Breast epithelium (tissue), 3 donors: ENCODE data around the gene RETREG2. TPM values are rescaled to one million over a fixed set of nuclear protein-coding genes. Genes with fewer than 3 reads are reported as not detected.

Experiments
- total RNA-seq, 3 donors: library from RNA; depleted of rRNA; stranded (reverse); fragments of >200 nt; gene quantifications; one replicate each; pipeline ENCODE4 v1.1.0, GENCODE V29; 2016

RETREG2 gene
- total RNA-seq, 3 donors from 2014 or later = 58.7 to 79.7 (median 66.3) TPM

Other genes with a start within 250 kb of the RETREG2 start
- gene CDK5R2, start 218.6 kb upstream of the RETREG2 start, total RNA-seq = not detected
- not detected for gene FEV, start 193.1 kb upstream of the RETREG2 start, total RNA-seq
- not detected for gene CRYBA2, start 184.9 kb upstream of the RETREG2 start, total RNA-seq
- gene CFAP65, start 136.8 kb upstream of the RETREG2 start, total RNA-seq = under 1 TPM in 1 of 3 donors, not detected in 2; 0.33 TPM
- under 1 TPM in 2 of 3 donors, not detected in 1; 0.16 to 0.66 TPM for gene IHH, start 117.4 kb upstream of the RETREG2 start, total RNA-seq
- 10 to 100 TPM; 13.4 to 19.8 (median 17.6) TPM for gene NHEJ1, start 17.5 kb upstream of the RETREG2 start, total RNA-seq
- 1 to 10 TPM in 2 of 3 donors, under 1 TPM in 1; 0.48 to 3.4 (median 2.0) TPM for gene SLC23A3, start 8.2 kb upstream of the RETREG2 start, total RNA-seq
- 10 to 100 TPM; 37.0 to 60.3 (median 37.2) TPM for gene CNPPD1, start 1.4 kb upstream of the RETREG2 start, total RNA-seq
- gene ZFAND2B, start 28.5 kb downstream of the RETREG2 start, total RNA-seq = 10 to 100 TPM; 43.6 to 52.0 (median 45.0) TPM
- 10 to 100 TPM; 14.5 to 26.9 (median 18.9) TPM for gene ABCB6, start 40.7 kb downstream of the RETREG2 start, total RNA-seq
- 10 to 100 TPM; 35.6 to 44.5 (median 37.0) TPM for gene ATG9A, start 51.4 kb downstream of the RETREG2 start, total RNA-seq
- 100 to 1,000 TPM in 1 of 3 donors, 10 to 100 TPM in 2; 29.3 to 101 (median 67.8) TPM for gene ANKZF1, start 51.5 kb downstream of the RETREG2 start, total RNA-seq
- 10 to 100 TPM; 10.2 to 15.7 (median 11.8) TPM for gene GLB1L, start 67.2 kb downstream of the RETREG2 start, total RNA-seq
- 10 to 100 TPM; 13.1 to 18.1 (median 16.4) TPM for gene STK16, start 67.2 kb downstream of the RETREG2 start, total RNA-seq
- under 1 TPM in 1 of 3 donors, not detected in 2; 0.16 TPM for gene TUBA4B, start 75.0 kb downstream of the RETREG2 start, total RNA-seq
- gene TUBA4A, start 75.6 kb downstream of the RETREG2 start, total RNA-seq = 10 to 100 TPM in 2 of 3 donors, 1 to 10 TPM in 1; 5.4 to 73.3 (median 48.8) TPM
- gene DNAJB2, start 101.1 kb downstream of the RETREG2 start, total RNA-seq = 10 to 100 TPM; 49.9 to 88.3 (median 59.0) TPM
- under 1 TPM in 2 of 3 donors, not detected in 1; 0.33 to 0.44 TPM for gene PTPRN, start 131.1 kb downstream of the RETREG2 start, total RNA-seq
- not detected for gene RESP18, start 154.5 kb downstream of the RETREG2 start, total RNA-seq
- gene DNPEP, start 209.6 kb downstream of the RETREG2 start, total RNA-seq = 10 to 100 TPM; 49.8 to 81.9 (median 79.0) TPM
- gene DES, start 240.1 kb downstream of the RETREG2 start, total RNA-seq = 10 to 100 TPM; 17.1 to 29.6 (median 29.5) TPM